Uterus (tissue), 4 donors: Measurements from ENCODE around the gene MRPL19. TPM values are rescaled to one million over a fixed set of nuclear protein-coding genes. Genes with fewer than 3 reads are reported as not detected.
"Not testable (repeated sequence)": the region's sequence is repeated elsewhere in the genome, so short reads cannot be mapped to it uniquely, and the experiment has no call there.

Experiments used
- DNase-seq, 2 donors: peaks; one replicate each; pipeline ENCODE4 v3.0.0-alpha.2; 2019 to 2020
- H3K27ac ChIP-seq, 2 donors: fragments of 200-600 bp; sonication (generic); 1 replicate in 1 of 2; 2 replicates in 1 of 2; pipeline ENCODE4 v1.5.1; 2016 to 2018
- H3K27me3 ChIP-seq, 2 donors: fragments of 200-600 bp; sonication (generic); one replicate each; pipeline ENCODE4 v1.5.1; 2018 to 2019; ENCODE audit warnings: control low read depth in 1 of 2
- H3K36me3 ChIP-seq, 2 donors: fragments of 200-600 bp; sonication (generic); one replicate each; pipeline ENCODE4 v1.5.1; 2019; ENCODE audit warnings: control low read depth in 1 of 2
- H3K4me1 ChIP-seq, 2 donors: fragments of 200-600 bp; sonication (generic); one replicate each; pipeline ENCODE4 v1.5.1; 2018 to 2019; ENCODE audit warnings: control low read depth in 1 of 2
- H3K4me3 ChIP-seq, 2 donors: fragments of 200-600 bp; sonication (generic); 1 replicate in 1 of 2; 2 replicates in 1 of 2; pipeline ENCODE4 v1.5.1; 2018 to 2019; ENCODE audit warnings: mild to moderate bottlenecking in 1 of 2
- H3K9me3 ChIP-seq, 2 donors: fragments of 200-600 bp; sonication (generic); one replicate each; pipeline ENCODE4 v1.5.1; 2019; ENCODE audit warnings: control low read depth in 1 of 2
- POLR2A ChIP-seq, 2 donors: fragments of 450-650 bp; IDR thresholded peaks; one replicate each; pipeline ENCODE4 v1.6.1; 2016; ENCODE audit warnings: antibody characterized with exemption in 2 of 2, mild to moderate bottlenecking in 1 of 2, moderate library complexity in 1 of 2
- intact Hi-C: fragments of 100-400 bp; cut with DNase I; formaldehyde crosslinking; loops from one replicate; pipeline ENCODE4 v1.15.1; 2023; ENCODE audit warnings: low total_unique reads
- total RNA-seq, 4 donors: library from RNA; depleted of rRNA in 3 of 4; stranded (reverse); fragments of >200 nt in 3 of 4; gene quantifications; one replicate each; pipeline versions ENCODE4 v1.1.0 to v1.2.4, GENCODE V29; 2014 to 2023
- TF ChIP-seq, protein P1 (sequence below), 4 experiments: fragments of 200-600 bp in 2 of 4; fragments of 450-650 bp in 2 of 4; sonication (generic) in 2 of 4; IDR thresholded peaks; one replicate each; pipeline ENCODE4 v1.5.1; 2016 to 2019; ENCODE audit warnings: antibody characterized with exemption in 4 of 4, mild to moderate bottlenecking in 2 of 4, moderate library complexity in 1 of 4
- donor health status: DM: yes; HTN: yes; CAD: no.

MRPL19 gene
- total RNA-seq, 4 donors from 2014 or later = 27.9 to 64.0 (median 45.8) TPM

DNA sequence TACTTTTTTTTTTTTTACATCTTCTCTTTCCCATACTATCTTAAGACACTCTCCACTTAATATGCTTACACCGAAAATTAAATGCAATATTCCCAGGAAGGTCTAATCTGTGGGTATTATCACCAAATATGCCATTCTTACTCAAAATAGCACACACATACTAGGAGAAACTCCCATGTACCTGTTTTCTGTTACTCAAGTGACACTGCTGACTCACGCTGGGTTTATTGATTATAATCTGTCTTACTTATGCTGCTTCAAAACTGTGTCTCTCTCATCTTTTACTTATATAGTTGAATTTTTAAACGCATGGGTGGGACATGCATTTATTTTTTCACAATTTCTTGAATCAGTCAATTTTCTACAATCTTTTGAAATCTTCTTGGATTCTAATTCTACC, 29.9 kb downstream of the MRPL19 start:
- TF ChIP-seq, protein P1, sequence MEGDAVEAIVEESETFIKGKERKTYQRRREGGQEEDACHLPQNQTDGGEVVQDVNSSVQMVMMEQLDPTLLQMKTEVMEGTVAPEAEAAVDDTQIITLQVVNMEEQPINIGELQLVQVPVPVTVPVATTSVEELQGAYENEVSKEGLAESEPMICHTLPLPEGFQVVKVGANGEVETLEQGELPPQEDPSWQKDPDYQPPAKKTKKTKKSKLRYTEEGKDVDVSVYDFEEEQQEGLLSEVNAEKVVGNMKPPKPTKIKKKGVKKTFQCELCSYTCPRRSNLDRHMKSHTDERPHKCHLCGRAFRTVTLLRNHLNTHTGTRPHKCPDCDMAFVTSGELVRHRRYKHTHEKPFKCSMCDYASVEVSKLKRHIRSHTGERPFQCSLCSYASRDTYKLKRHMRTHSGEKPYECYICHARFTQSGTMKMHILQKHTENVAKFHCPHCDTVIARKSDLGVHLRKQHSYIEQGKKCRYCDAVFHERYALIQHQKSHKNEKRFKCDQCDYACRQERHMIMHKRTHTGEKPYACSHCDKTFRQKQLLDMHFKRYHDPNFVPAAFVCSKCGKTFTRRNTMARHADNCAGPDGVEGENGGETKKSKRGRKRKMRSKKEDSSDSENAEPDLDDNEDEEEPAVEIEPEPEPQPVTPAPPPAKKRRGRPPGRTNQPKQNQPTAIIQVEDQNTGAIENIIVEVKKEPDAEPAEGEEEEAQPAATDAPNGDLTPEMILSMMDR (IDR thresholded peaks at IDR 0.05) = no peak
- TF ChIP-seq POLR2A (IDR thresholded peaks at IDR 0.05) = no peak
- H3K4me3 ChIP-seq = no peak overlapping the region
- H3K36me3 ChIP-seq = no peaks in the 10 kb centered on the region
- intact Hi-C loops = no loop called here
- H3K27me3 ChIP-seq = no peaks in the 10 kb centered on the region
- DNase-seq = no peak
- H3K27ac ChIP-seq = no peak overlapping the region
- no peaks in the 10 kb centered on the region for H3K9me3 ChIP-seq
- H3K4me1 ChIP-seq = no peaks in the 10 kb centered on the region

DNA sequence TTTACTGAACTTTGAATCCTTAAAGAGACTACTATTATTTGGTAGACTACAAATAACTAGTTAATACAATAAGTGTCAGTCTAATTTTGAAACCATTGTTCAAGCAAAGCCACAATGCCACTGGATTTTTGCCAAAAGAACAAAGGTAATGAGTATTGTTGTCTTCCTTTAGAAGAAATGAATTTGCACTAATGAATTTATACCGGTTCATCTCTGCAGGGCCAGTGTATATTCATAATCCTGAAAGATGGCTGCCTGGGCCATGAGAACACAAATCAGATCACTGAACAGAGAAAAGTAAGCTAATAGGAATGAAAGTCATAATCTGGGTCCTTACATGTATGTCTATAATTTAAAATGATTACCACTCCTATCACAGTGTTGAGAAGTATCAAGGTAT, 33.0 kb downstream of the MRPL19 start:
- Histone ChIP-seq H3K9me3 (no peaks in the 10 kb centered on the region), H3K4me3 (no peak overlapping the region), H3K27me3 (no peaks in the 10 kb centered on the region), H3K4me1 (no peaks in the 10 kb centered on the region), H3K36me3 (no peaks in the 10 kb centered on the region), H3K27ac (no peak overlapping the region)
- intact Hi-C loops = no loop called here
- TF ChIP-seq POLR2A (IDR thresholded peaks at IDR 0.05) = no peak
- TF ChIP-seq, protein P1 (IDR thresholded peaks at IDR 0.05) = no peak
- no peak for DNase-seq

DNA sequence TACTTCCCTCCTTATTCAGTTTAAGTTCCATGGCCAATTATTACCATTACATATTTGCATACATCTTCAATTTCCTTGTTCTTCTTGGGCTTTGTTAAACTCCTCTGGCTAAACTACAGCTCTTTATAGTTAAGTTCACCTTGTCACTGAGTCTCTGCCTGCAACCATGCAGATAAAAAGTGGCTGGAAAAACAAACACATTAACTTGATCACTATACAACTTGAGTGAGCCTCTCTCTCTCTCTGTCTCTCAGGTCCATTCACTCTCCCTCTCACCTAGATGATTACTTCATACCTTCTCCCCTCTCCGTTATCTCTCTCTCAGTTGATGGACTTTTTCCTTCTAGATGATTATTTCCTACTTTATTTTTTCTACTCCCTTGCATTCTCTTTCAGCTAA, 33.8 kb downstream of the MRPL19 start:
- Histone ChIP-seq H3K27me3 (no peaks in the 10 kb centered on the region), H3K9me3 (no peaks in the 10 kb centered on the region), H3K4me3 (no peak overlapping the region), H3K27ac (no peak overlapping the region), H3K4me1 (no peaks in the 10 kb centered on the region), H3K36me3 (no peaks in the 10 kb centered on the region)
- intact Hi-C loops = no loop called here
- DNase-seq = no peak
- TF ChIP-seq, protein P1 (IDR thresholded peaks at IDR 0.05) = no peak
- no peak for TF ChIP-seq POLR2A (IDR thresholded peaks at IDR 0.05)

- H3K36me3 ChIP-seq, H3K9me3 ChIP-seq, intact Hi-C loops, H3K4me1 ChIP-seq, H3K27ac ChIP-seq, H3K4me3 ChIP-seq, DNase-seq, H3K27me3 ChIP-seq: not testable (repeated sequence)
Observed at GRCh38 chr2:75683430-75683829, 36.8 kb downstream of the MRPL19 start.

- no peak for DNase-seq
- H3K36me3 ChIP-seq = no peaks in the 10 kb centered on the region
- intact Hi-C loops = loop anchor here (5.0 kb wide), 1 partner anchor 49 kb away; no protein-coding TSS in a partner anchor
- H3K27ac ChIP-seq = no peak overlapping the region
- no peak overlapping the region for H3K4me3 ChIP-seq
- TF ChIP-seq, protein P1 (IDR thresholded peaks at IDR 0.05) = no peak
- no peak for TF ChIP-seq POLR2A (IDR thresholded peaks at IDR 0.05)
- no peaks in the 10 kb centered on the region for H3K27me3 ChIP-seq
- no peaks in the 10 kb centered on the region for H3K9me3 ChIP-seq
- H3K4me1 ChIP-seq = no peaks in the 10 kb centered on the region
Observed at GRCh38 chr2:75688196-75688595, 41.6 kb downstream of the MRPL19 start.

- no peak for TF ChIP-seq POLR2A (IDR thresholded peaks at IDR 0.05)
- TF ChIP-seq, protein P1 (IDR thresholded peaks at IDR 0.05) = no peak
- intact Hi-C loops = no loop called here
- Histone ChIP-seq H3K36me3 (no peaks in the 10 kb centered on the region), H3K4me3 (no peak overlapping the region), H3K27ac (no peak overlapping the region), H3K27me3 (no peaks in the 10 kb centered on the region), H3K9me3 (no peaks in the 10 kb centered on the region), H3K4me1 (no peaks in the 10 kb centered on the region)
- DNase-seq = no peak
Observed at GRCh38 chr2:75698918-75699317, 52.3 kb downstream of the MRPL19 start.
